Adrenal gland (tissue), 12 donors: Measurements from ENCODE around the gene RIMBP2. TPM values are rescaled to one million over a fixed set of nuclear protein-coding genes. Genes with fewer than 3 reads are reported as not detected.

Experiments used
- DNase-seq, 7 donors: peaks; one replicate each; pipeline ENCODE4 v3.0.0-alpha.2; 2019 to 2020
- H3K27ac ChIP-seq, 5 donors: fragments of 200-600 bp; sonication (generic) in 4 of 5; 1 replicate in 3 of 5; 2 replicates in 2 of 5; pipeline versions ENCODE4 v1.5.1 to v1.8.0; 2016 to 2020; ENCODE audit warnings: mild to moderate bottlenecking in 1 of 5
- H3K27me3 ChIP-seq: fragments of 200-600 bp; 2 replicates; pipeline ENCODE4 v1.8.0; 2021
- H3K36me3 ChIP-seq, 2 donors: fragments of 200-600 bp; replicated peaks in 1 of 2; 1 replicate in 1 of 2; 2 replicates in 1 of 2; pipeline versions ENCODE4 v1.5.1 to v1.8.0; 2018 to 2022
- H3K4me1 ChIP-seq, 2 donors: fragments of 200-600 bp; replicated peaks in 1 of 2; 1 replicate in 1 of 2; 2 replicates in 1 of 2; pipeline versions ENCODE4 v1.5.1 to v1.8.0; 2018 to 2021
- H3K4me3 ChIP-seq, 4 donors: fragments of 200-600 bp; sonication (generic) in 3 of 4; one replicate each; pipeline ENCODE4 v1.5.1; 2016 to 2018
- H3K9me3 ChIP-seq, 3 donors: fragments of 200-600 bp; sonication (generic) in 1 of 3; replicated peaks in 1 of 3; 1 replicate in 2 of 3; 2 replicates in 1 of 3; pipeline versions ENCODE4 v1.5.1 to v1.8.0; 2016 to 2021
- CTCF ChIP-seq, 6 experiments: fragments of 450-650 bp in 4 of 6; fragments of 200-600 bp in 2 of 6; sonication (generic) in 1 of 6; IDR thresholded peaks; 1 replicate in 5 of 6; 2 replicates in 1 of 6; pipeline versions ENCODE4 v1.5.1 to v1.8.0; 2016 to 2021; ENCODE audit warnings: antibody characterized with exemption in 6 of 6, mild to moderate bottlenecking in 2 of 6, moderate library complexity in 1 of 6
- POLR2A ChIP-seq, 2 donors: fragments of 450-650 bp; IDR thresholded peaks; one replicate each; pipeline ENCODE4 v1.6.1; 2017; ENCODE audit warnings: antibody characterized with exemption in 2 of 2, mild to moderate bottlenecking in 2 of 2, moderate library complexity in 1 of 2
- WGBS, 4 donors: extraction: QIAGEN DNeasy Blood & Tissue Kit in 2 of 4; methylation state at CpG; one replicate each; pipeline versions ENCODE4 v1.1.5 to v1.1.7; 2013 to 2017; 5-methylcytosine and 5-hydroxymethylcytosine counted together
- intact Hi-C, 2 donors: fragments of 100-400 bp; cut with DNase I; formaldehyde crosslinking; loops; one replicate each; pipeline versions ENCODE4 v1.14.1 to v1.15.0; 2022 to 2023
- polyA plus RNA-seq, 3 donors: library from polyadenylated mRNA; stranded (reverse); fragments of 200-250 nt in 2 of 3; fragments of 350-450 nt in 1 of 3; fragmentation: Illumina TruSeq in 1 of 3; extraction: RNeasy Lipid Tissue Mini Kit (QIAGEN cat#74804) in 1 of 3; gene quantifications; one replicate each; pipeline ENCODE4 v1.2.3, GENCODE V29; 2013 to 2014
- total RNA-seq, 9 donors: library from RNA; depleted of rRNA in 4 of 9; stranded (reverse); fragments of >200 nt in 4 of 9; fragments of 120-200 nt in 1 of 9; fragmentation: NEBNext Ultra II Directional in 1 of 9; extraction: Animal tissue kit (Norgen Biotek cat#: 25700) in 1 of 9; gene quantifications; one replicate each; pipeline versions ENCODE4 v1.1.0 to v1.2.4, GENCODE V29; 2013 to 2023
- donor health status: healthy with polysubstance abuse.
- donor health status: Bipolar disorder and iron deficiency.
- donor health status: DM: yes; HTN: yes; CAD: no.
- donor health status: DM: no; HTN: no; CAD: no.
- donor health status: DM: no; HTN: no; CAD: no.
- donor health status: DM: yes; HTN: yes; CAD: no.

RIMBP2 gene
- total and polyA plus RNA-seq, 12 donors = 0.18 to 23.9 (median 6.3) TPM; not detected in 2

DNA sequence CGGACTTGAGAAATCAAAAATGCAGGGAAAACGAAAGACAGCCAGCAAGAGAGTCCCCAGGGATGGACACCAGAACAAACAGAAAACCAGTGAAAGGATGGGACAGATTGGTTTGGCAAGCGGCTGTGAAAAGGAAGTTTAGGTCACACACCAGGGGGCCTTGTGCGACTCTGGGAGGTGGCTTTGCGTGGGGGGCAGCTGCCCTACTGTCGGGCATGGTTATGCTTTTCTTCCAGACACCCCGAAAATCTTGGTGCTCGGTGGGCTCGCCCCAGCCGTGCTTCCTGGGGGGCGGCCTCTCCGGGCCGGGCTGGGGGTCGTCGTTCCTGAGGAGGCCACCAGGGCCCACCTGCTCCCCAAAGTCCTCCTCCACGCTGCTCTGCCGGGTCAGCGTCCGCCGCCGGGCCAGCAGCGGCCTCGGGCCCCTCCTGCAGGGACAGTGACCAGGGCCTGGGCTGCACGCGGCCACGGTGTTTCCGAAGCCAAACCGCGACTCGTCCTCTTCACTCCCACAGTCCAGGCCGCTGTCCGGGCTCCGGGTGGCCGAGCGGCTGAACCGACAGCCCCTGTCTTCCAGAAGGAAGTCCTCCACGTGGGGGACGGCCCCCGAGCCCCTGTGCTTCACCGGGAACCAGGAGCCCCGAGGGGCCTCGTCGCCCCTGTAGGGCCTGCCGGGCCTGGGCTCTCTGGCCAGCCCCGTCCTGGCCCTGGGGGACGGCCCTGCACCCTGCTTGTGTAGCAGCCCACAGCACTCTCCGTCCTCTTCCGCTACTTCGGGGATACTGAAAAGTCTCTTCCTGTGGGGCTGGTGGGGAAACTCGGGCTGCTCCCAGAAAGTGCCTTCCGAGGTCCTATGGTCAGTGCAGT, 291.9 kb downstream of the RIMBP2 start:
- no peak overlapping the region for H3K4me3 ChIP-seq
- H3K27ac ChIP-seq = no peak overlapping the region
- intact Hi-C loops = no loop called here
- H3K4me1 ChIP-seq = no peaks in the 10 kb centered on the region
- no peaks in the 10 kb centered on the region for H3K36me3 ChIP-seq
- H3K9me3 ChIP-seq = no peaks in the 10 kb centered on the region
- TF ChIP-seq POLR2A (IDR thresholded peaks at IDR 0.05) (no peak), CTCF (IDR thresholded peaks at IDR 0.05) (no peak)
- 79 to 86% (median 85%) methylated on average over 27 to 51 of the region's 51 CpGs for WGBS, 4 donors
- peak in 2 of 7 donors; percentile 12 to 47 for DNase-seq
- no peaks in the 10 kb centered on the region for H3K27me3 ChIP-seq

DNA sequence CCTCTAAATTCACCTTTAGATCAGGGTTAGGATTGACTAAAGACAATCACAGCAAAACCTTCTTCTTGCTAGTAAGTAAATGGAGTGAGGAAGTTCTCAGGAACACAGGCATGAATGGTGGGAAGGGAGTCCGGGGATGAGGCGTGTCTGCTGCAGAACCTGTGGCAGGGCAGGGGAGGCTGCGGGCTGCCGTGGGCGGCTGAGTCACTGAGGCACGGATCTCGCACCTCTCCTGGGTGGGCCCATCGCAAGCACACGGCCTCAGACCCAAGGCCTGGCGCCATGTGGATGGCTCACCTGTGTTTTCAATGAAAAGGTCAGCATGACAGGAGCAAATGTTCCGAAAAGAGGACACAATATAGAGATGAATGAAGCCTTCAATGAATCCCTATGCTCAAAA, 293.0 kb downstream of the RIMBP2 start:
- WGBS, 4 donors = 82 to 91% (median 85%) methylated on average over 10 to 11 of the region's 11 CpGs
- Histone ChIP-seq H3K27me3 (no peaks in the 10 kb centered on the region), H3K9me3 (no peaks in the 10 kb centered on the region), H3K27ac (no peak overlapping the region), H3K4me1 (no peaks in the 10 kb centered on the region), H3K36me3 (no peaks in the 10 kb centered on the region), H3K4me3 (no peak overlapping the region)
- intact Hi-C loops = no loop called here
- DNase-seq = peak in 1 of 7 donors; percentile 4
- TF ChIP-seq POLR2A (IDR thresholded peaks at IDR 0.05) (no peak), CTCF (IDR thresholded peaks at IDR 0.05) (no peak)

- H3K27me3 ChIP-seq = no peaks in the 10 kb centered on the region
- no peaks in the 10 kb centered on the region for H3K9me3 ChIP-seq
- 72 to 84% (median 83%) methylated on average over 8 of the region's 8 CpGs for WGBS, 4 donors
- no peaks in the 10 kb centered on the region for H3K4me1 ChIP-seq
- intact Hi-C loops = no loop called here
- H3K27ac ChIP-seq = no peak overlapping the region
- H3K4me3 ChIP-seq = no peak overlapping the region
- no peak for DNase-seq
- H3K36me3 ChIP-seq = no peaks in the 10 kb centered on the region
- TF ChIP-seq CTCF (IDR thresholded peaks at IDR 0.05) (no peak), POLR2A (IDR thresholded peaks at IDR 0.05) (no peak)
Observed at GRCh38 chr12:130422676-130423075, 293.4 kb downstream of the RIMBP2 start.

DNA sequence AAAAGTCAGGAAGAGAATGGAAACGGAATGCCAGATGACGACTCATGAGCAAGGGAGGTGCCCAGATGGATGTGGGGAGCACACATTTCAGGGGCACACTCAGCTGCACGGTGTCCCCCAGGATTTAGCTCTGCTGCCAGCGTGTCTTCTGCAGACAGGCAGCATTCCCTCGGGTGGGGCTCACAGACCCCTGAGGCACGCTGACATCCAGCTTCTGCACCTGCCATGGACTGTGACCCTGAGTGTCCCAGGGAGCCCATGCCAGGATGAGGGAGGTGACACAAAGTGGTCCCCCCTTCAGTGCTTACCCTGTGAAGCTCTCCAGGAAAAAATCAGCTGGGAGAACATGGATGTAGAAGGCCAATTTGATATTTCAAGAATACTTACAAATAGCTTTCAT, 294.2 kb downstream of the RIMBP2 start:
- intact Hi-C loops = no loop called here
- TF ChIP-seq POLR2A (IDR thresholded peaks at IDR 0.05) (no peak), CTCF (IDR thresholded peaks at IDR 0.05) (no peak)
- H3K36me3 ChIP-seq = no peaks in the 10 kb centered on the region
- no peak overlapping the region for H3K27ac ChIP-seq
- H3K4me3 ChIP-seq = no peak overlapping the region
- WGBS, 4 donors = 64 to 80% (median 76%) methylated on average over 4 to 6 of the region's 6 CpGs
- no peaks in the 10 kb centered on the region for H3K9me3 ChIP-seq
- H3K4me1 ChIP-seq = no peaks in the 10 kb centered on the region
- H3K27me3 ChIP-seq = no peaks in the 10 kb centered on the region
- DNase-seq = peak in 1 of 7 donors; percentile 41
